GM12878 (cell line): Measurements from ENCODE around the gene MYD88. TPM values are rescaled to one million over a fixed set of nuclear protein-coding genes. Genes with fewer than 3 reads are reported as not detected.

Experiments
- ATAC-seq: fragments of 200-7000 bp; cut with Tn5 transposase; 3 replicates; pipeline ENCODE4 v1.9.1; 2020; ENCODE audit warnings: mild to moderate bottlenecking, moderate library complexity
- BruUV-seq: library from RNA; stranded (reverse); fragments of 400-500 nt; replicated peaks from 2 replicates; lab custom pipeline; 2021; lab: Mats Ljungman, UMichigan
- CTCF ChIA-PET: fragments of 300-600 bp; sonication (Branson Sonifier 250); formaldehyde crosslinking; extraction: SDS; loops from one replicate; lab custom pipeline; 2021; ENCODE audit warnings: inconsistent platforms; lab: Yijun Ruan, JAX
- POLR2A ChIA-PET: fragments of 350-600 bp; formaldehyde crosslinking; extraction: SDS; loops from one replicate; lab custom pipeline; 2021; ENCODE audit warnings: inconsistent platforms; lab: Charles Lee
- RAD21 ChIA-PET: fragments of 300-600 bp; sonication (Branson Sonifier 250); formaldehyde crosslinking; loops from one replicate; lab custom pipeline; 2023; ENCODE audit warnings: antibody characterized with exemption; ENCODE audit not compliant: unreplicated experiment; lab: Charles Lee
- SMC1A ChIA-PET: fragments of 300-600 bp; sonication (Branson Sonifier 250); formaldehyde crosslinking; loops from one replicate; lab custom pipeline; 2023; ENCODE audit not compliant: unreplicated experiment, uncharacterized antibody; lab: Charles Lee
- DNase-seq: peaks from one replicate; pipeline ENCODE4 v3.0.0-alpha.2; 2011; ENCODE audit warnings: low read depth, low spot score
- FAIRE-seq: peaks from 3 replicates; lab custom pipeline; 2011; peaks lifted over from hg19 to GRCh38; lab: Jason Lieb, UNC
- H2AFZ ChIP-seq: 2 replicates; pipeline ENCODE4 v1.6.0; 2011; ENCODE audit warnings: low read depth, low read length, control low read depth; ENCODE audit not compliant: control insufficient read depth
- H3K27ac ChIP-seq: 2 replicates; pipeline ENCODE4 v1.5.1; 2011; ENCODE audit warnings: control low read depth; ENCODE audit not compliant: control insufficient read depth, insufficient read depth
- H3K27me3 ChIP-seq, 2 experiments: replicated peaks in 1 of 2; 2 replicates each; pipeline versions ENCODE4 v1.6.0 to v1.6.1; 2011; ENCODE audit warnings: low read length in 1 of 2; ENCODE audit not compliant: control insufficient read depth in 2 of 2, insufficient read depth in 2 of 2
- H3K36me3 ChIP-seq, 2 experiments: 2 replicates each; pipeline ENCODE4 v1.5.1; 2011; ENCODE audit warnings: low read length in 1 of 2; ENCODE audit not compliant: control insufficient read depth in 2 of 2, insufficient read depth in 2 of 2
- H3K4me1 ChIP-seq: 2 replicates; pipeline ENCODE4 v1.6.1; 2011; ENCODE audit warnings: mild to moderate bottlenecking, low read length, moderate library complexity, mixed read lengths; ENCODE audit not compliant: control insufficient read depth, insufficient read depth
- H3K4me2 ChIP-seq: 2 replicates; pipeline ENCODE4 v1.6.0; 2011; ENCODE audit warnings: control low read depth; ENCODE audit not compliant: control insufficient read depth, insufficient read depth
- H3K4me3 ChIP-seq: fragments of 200-600 bp; sonication (generic); 2 replicates; pipeline ENCODE4 v1.5.1; 2016
- H3K79me2 ChIP-seq: 2 replicates; pipeline ENCODE4 v1.6.0; 2011; ENCODE audit warnings: low read length; ENCODE audit not compliant: control insufficient read depth, insufficient read depth
- H3K9ac ChIP-seq: 2 replicates; pipeline ENCODE4 v1.8.0; 2011; ENCODE audit warnings: low read length, control low read depth, mixed read lengths; ENCODE audit not compliant: control insufficient read depth, insufficient read depth
- H3K9me3 ChIP-seq: replicated peaks from 3 replicates; pipeline ENCODE4 v1.5.1; 2011; ENCODE audit warnings: mild to moderate bottlenecking, low read length; ENCODE audit not compliant: control insufficient read depth, insufficient read depth
- H4K20me1 ChIP-seq: 2 replicates; pipeline ENCODE4 v1.6.0; 2011; ENCODE audit not compliant: control insufficient read depth, insufficient read depth
- ZBED1 ChIP-seq: IDR thresholded peaks from 2 replicates; pipeline ENCODE4 v1.6.1; 2016; ENCODE audit warnings: borderline replicate concordance
- ZBTB11 ChIP-seq: fragments of 450-650 bp; formaldehyde crosslinking; IDR thresholded peaks from 2 replicates; pipeline ENCODE4 v1.5.0; 2022; ENCODE audit warnings: mild to moderate bottlenecking, missing genetic modification characterization
- ZNF217 ChIP-seq: fragments of 450-650 bp; IDR thresholded peaks from 2 replicates; pipeline ENCODE4 v1.6.1; 2017; ENCODE audit warnings: antibody characterized with exemption, mild to moderate bottlenecking
- WGBS: methylation state at CpG from one replicate; pipeline ENCODE4 v1.1.6; 2016; ENCODE audit warnings: low lambda C conversion rate; ENCODE audit not compliant: insufficient replicate concordance, insufficient coverage; ENCODE audit errors: missing lambda C conversion rate; 5-methylcytosine and 5-hydroxymethylcytosine counted together
- in situ Hi-C: fragments of 300-500 bp; cut with MboI; formaldehyde crosslinking; loops from 9 replicates; pipeline ENCODE4 v1.14.3; 2018; ENCODE audit warnings: mixed read lengths
- intact Hi-C: fragments of 100-400 bp; cut with micrococcal nuclease; formaldehyde crosslinking; loops from one replicate; pipeline ENCODE4 v1.14.2; 2022; ENCODE audit not compliant: unreplicated experiment
- polyA plus RNA-seq, 11 experiments: library from polyadenylated mRNA; depleted of rRNA in 4 of 11; unstranded in 6 of 11; stranded (reverse) in 5 of 11; fragments of >200 nt; fragmentation: Nextera tagmentation in 4 of 11; fragmentation: Illumina TruSeq in 1 of 11; extraction: Ambion mirVana in 4 of 11; extraction: Trizol in 1 of 11; gene quantifications; 1 replicate in 1 of 11; 2 replicates in 10 of 11; pipeline versions ENCODE4 v1.2.1 to v1.2.3, GENCODE V29; 2011 to 2016; ENCODE audit warnings: inconsistent platforms in 2 of 11, missing spikeins in 2 of 11, low read depth in 1 of 11
- total RNA-seq, 4 experiments: library from RNA; depleted of rRNA in 3 of 4; stranded (reverse); fragments of >200 nt in 3 of 4; fragmentation: Illumina TruSeq in 1 of 4; extraction: Trizol in 1 of 4; gene quantifications; 2 replicates each; pipeline versions ENCODE4 v1.2.1 to v1.2.3, GENCODE V29; 2013 to 2021

MYD88 gene
- total and polyA plus RNA-seq, 10 of the 15 experiments (the other 5 are each of a cell fraction or from before 2014, with no cell fraction given): 5.5 to 84.8 (median 67.5) TPM

GRCh38 chr3:38121832-38122461 is 16.5 kb upstream of the MYD88 start:
- Histone ChIP-seq H3K4me1 (no peaks in the 10 kb centered on the region), H3K27me3 (no peaks in the 10 kb centered on the region), H3K79me2 (no peaks in the 10 kb centered on the region), H3K36me3 (peaks cover 21 to 28% of the 10 kb centered on the region in 2 experiments; a peak in 3 of 4 replicates), H2AFZ (no peak overlapping the region), H3K27ac (no peak overlapping the region), H3K9me3 (no peaks in the 10 kb centered on the region), H3K4me2 (no peak overlapping the region), H4K20me1 (no peaks in the 10 kb centered on the region), H3K4me3 (no peak overlapping the region), H3K9ac (no peak overlapping the region)
- RAD21 ChIA-PET: no interaction called here
- ATAC-seq (no peak), FAIRE-seq (no peak), DNase-seq (no peak)
- CTCF ChIA-PET: no interaction called here
- TF ChIP-seq ZBTB11 (no peak), ZNF217 (no peak), ZBED1 (no peak)
- in situ Hi-C loops: no loop called here
- SMC1A ChIA-PET: no interaction called here
- intact Hi-C loops: no loop called here
- BruUV-seq: no TSS peak
- POLR2A ChIA-PET: no interaction called here
- 98% methylated on average over 13 of the region's 13 CpGs for WGBS
